ENCODE measurements around the gene STRN3. TPM values are rescaled to one million over a fixed set of nuclear protein-coding genes. Genes with fewer than 3 reads are reported as not detected.

STRN3 gene
- total and polyA plus RNA-seq, 9 donors = 11.5 to 43.0 (median 32.4) TPM

- Histone ChIP-seq H3K36me3 (no peaks in the 10 kb centered on the region), H3K27ac (no peak overlapping the region), H3K9me3 (no peaks in the 10 kb centered on the region), H3K4me3 (no peak overlapping the region), H3K4me1 (ENCODE audit: insufficient read depth) (no peaks in the 10 kb centered on the region), H3K27me3 (no peaks in the 10 kb centered on the region)
- WGBS, 3 donors = 82 to 95% (median 88%) methylated on average over 1 of the region's 1 CpG
- DNase-seq = no peak
- intact Hi-C loops (cut with DNase I) = no loop called here
- TF ChIP-seq POLR2A (IDR thresholded peaks at IDR 0.05) = no peak
- no peak for TF ChIP-seq EP300 (IDR thresholded peaks at IDR 0.05)
- no peak for TF ChIP-seq CTCF (IDR thresholded peaks at IDR 0.05)
These were observed 176.2 kb downstream of the STRN3 start for GRCh38 chr14:30849983-30850382.

DNA sequence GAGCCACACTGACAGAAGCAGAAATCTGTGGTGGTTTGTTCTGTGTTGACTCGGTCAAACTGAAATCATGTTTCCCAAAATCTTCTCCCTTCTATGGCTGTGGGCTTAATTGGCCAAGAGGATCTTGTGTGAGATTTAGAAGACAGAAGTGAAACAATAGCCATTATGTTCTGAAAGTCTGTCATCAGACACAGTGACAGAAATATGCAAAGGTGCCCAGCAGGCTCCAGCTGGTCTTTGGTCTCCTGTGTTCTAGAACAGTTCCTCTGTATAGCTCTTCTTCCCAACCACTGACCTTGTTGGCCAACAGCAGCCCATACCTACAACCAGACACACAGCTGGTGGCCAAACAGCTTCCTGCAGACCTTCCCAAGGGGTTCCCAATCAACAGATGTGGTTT lies 176.8 kb downstream of the STRN3 start:
- WGBS, 3 donors = 86 to 92% (median 91%) methylated on average over 1 of the region's 1 CpG
- H3K4me1 ChIP-seq (ENCODE audit: insufficient read depth) = no peaks in the 10 kb centered on the region
- TF ChIP-seq POLR2A (IDR thresholded peaks at IDR 0.05) = no peak
- no peak for TF ChIP-seq CTCF (IDR thresholded peaks at IDR 0.05)
- TF ChIP-seq EP300 (IDR thresholded peaks at IDR 0.05) = no peak
- no peaks in the 10 kb centered on the region for H3K27me3 ChIP-seq
- no peaks in the 10 kb centered on the region for H3K36me3 ChIP-seq
- no peaks in the 10 kb centered on the region for H3K9me3 ChIP-seq
- H3K27ac ChIP-seq = no peak overlapping the region
- intact Hi-C loops (cut with DNase I) = no loop called here
- no peak for DNase-seq
- H3K4me3 ChIP-seq = no peak overlapping the region

DNA sequence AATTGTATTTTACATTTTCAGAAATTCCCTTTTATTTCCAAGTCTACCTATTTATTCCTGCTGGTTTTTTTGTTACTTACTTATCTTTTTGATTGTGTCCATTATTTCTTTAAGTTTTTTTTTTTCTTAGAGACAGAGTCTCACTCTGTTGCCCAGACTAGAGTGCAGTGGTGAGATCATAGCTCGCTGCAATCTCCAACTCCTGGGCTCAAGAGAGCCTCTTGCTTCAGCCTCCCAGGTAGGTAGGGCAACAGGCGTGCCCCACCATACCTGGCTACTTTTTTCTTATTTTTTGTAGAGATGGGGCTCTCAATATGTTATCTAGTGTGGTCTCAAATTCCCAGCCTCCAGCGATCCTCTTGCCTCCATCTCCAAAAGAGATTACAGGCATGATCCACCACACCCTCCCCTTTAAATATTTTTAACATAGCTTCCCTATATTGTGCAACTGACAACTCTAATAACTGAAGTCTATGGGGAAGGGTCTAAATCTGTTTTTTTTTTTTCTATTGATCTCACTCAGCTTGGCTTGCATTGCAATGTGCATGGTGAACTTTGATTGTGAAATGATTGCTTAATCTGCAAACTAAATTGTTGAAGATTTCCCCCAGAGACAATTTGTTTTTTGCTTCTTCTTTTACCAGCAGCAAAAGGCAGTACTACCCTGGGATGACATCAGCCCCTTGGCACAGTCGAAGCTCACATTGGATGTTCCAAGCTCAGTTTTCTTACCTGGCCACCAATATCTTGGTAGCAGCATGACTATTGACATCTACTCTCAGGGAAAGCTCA lies 177.5 kb downstream of the STRN3 start:
- Histone ChIP-seq H3K4me1 (ENCODE audit: insufficient read depth) (no peaks in the 10 kb centered on the region), H3K36me3 (no peaks in the 10 kb centered on the region), H3K9me3 (no peaks in the 10 kb centered on the region), H3K27me3 (no peaks in the 10 kb centered on the region), H3K4me3 (no peak overlapping the region), H3K27ac (no peak overlapping the region)
- TF ChIP-seq POLR2A (IDR thresholded peaks at IDR 0.05) (no peak), EP300 (IDR thresholded peaks at IDR 0.05) (no peak), CTCF (IDR thresholded peaks at IDR 0.05) (no peak)
- intact Hi-C loops (cut with DNase I) = no loop called here
- 88 to 93% (median 92%) methylated on average over 4 of the region's 4 CpGs for WGBS, 3 donors
- DNase-seq = no peak

MicroRNA genes within 50 kb of the gene (microRNA counts, 767-probe panel; counts per million panel counts)
- microRNA hsa-miR-624-3p = 530 counts per million, percentile 78 among the panel's probes with 10 or more counts

Small RNAs within 50 kb of the gene (microRNA-seq; reads per million reads assigned to microRNA genes)
- 6.6 to 18.1 (median 13.1) reads per million in 3 donors for gene MIR624

Small RNAs within 50 kb of the gene (small RNA-seq; reads per million reads assigned to genes)
- gene HIGD1AP17 = not detected
- gene MIR624 = not detected

Other genes starting within 250 kb of the STRN3 start
- gene COCH, start 151.8 kb downstream of the STRN3 start, total RNA-seq = 1 to 10 TPM in 3 of 7 donors, under 1 TPM in 3, not detected in 1; 0.30 to 2.6 (median 1.0) TPM
- 1 to 10 TPM; 1.1 to 1.7 TPM for gene COCH, start 151.8 kb downstream of the STRN3 start, polyA plus RNA-seq
- gene AP4S1, start 730 bp downstream of the STRN3 start, total RNA-seq = 10 to 100 TPM in 6 of 7 donors, 1 to 10 TPM in 1; 7.9 to 19.3 (median 12.8) TPM
- gene AP4S1, start 730 bp downstream of the STRN3 start, polyA plus RNA-seq = 10 to 100 TPM in 1 of 2 donors, 1 to 10 TPM in 1; 8.7 to 16.9 TPM
- gene HECTD1, start 181.4 kb upstream of the STRN3 start, total RNA-seq = 100 to 1,000 TPM; 124 to 186 (median 151) TPM
- gene HECTD1, start 181.4 kb upstream of the STRN3 start, polyA plus RNA-seq = 10 to 100 TPM; 59.7 to 79.4 TPM